ENCODE measurements around the gene COL4A6. TPM values are rescaled to one million over a fixed set of nuclear protein-coding genes. Genes with fewer than 3 reads are reported as not detected.

Gene COL4A6
- 9.8 and 17.7 TPM in 2 replicates for total RNA-seq

GRCh38 chrX:108438110-108438623 is at the start of gene COL4A6:
TSS of gene COL4A6 (minus strand) at chrX:108438422. CDS start at chrX:108438196, 226 bp downstream.

GRCh38 chrX:108439426-108439942 is 1.3 kb upstream of the COL4A6 start, which contains the start of gene COL4A5:
TSS of gene COL4A5 (plus strand) at chrX:108439838. CDS start at chrX:108440126, 288 bp downstream.

Other genes starting within 250 kb of the COL4A6 start
- 126 and 152 TPM in 2 replicates for gene COL4A5, start 1.4 kb upstream of the COL4A6 start, total RNA-seq